Measurements from ENCODE around the gene ZFPM1.
A peak's percentile ranks its signal among the peaks of the same experiment; 100 is the strongest.

The ZFPM1 gene

GRCh38 chr16:88558457-88559442, 105.7 kb downstream of the ZFPM1 start:
- Histone ChIP-seq H3K27me3 (ENCODE audit: low read length) (no peaks in the 10 kb centered on the region), H3K9me3 (ENCODE audit: insufficient read depth, low read length) (no peaks in the 10 kb centered on the region), H3K36me3 (ENCODE audit: low read length) (no peaks in the 10 kb centered on the region), H3K4me3 (ENCODE audit: insufficient read depth, low read length, poor library complexity, severe bottlenecking) (no peak overlapping the region), H4K20me1 (ENCODE audit: low read depth, low read length) (no peaks in the 10 kb centered on the region), H3K9ac (ENCODE audit: low read length) (no peak overlapping the region), H3F3A (ENCODE audit: insufficient read depth) (no peaks in the 10 kb centered on the region), H3K79me2 (ENCODE audit: insufficient read depth, low read length) (no peaks in the 10 kb centered on the region), H3K9me2 (replicated peaks; ENCODE audit: insufficient read depth, low read length) (no peaks in the 10 kb centered on the region), H2AFZ (ENCODE audit: low read depth, low read length, severe bottlenecking) (no peak overlapping the region), H3K4me2 (ENCODE audit: low read depth, low read length, poor library complexity, severe bottlenecking) (no peak overlapping the region), H3K27ac (ENCODE audit: low read depth, low read length) (no peak overlapping the region)
- TF ChIP-seq, protein P1, sequence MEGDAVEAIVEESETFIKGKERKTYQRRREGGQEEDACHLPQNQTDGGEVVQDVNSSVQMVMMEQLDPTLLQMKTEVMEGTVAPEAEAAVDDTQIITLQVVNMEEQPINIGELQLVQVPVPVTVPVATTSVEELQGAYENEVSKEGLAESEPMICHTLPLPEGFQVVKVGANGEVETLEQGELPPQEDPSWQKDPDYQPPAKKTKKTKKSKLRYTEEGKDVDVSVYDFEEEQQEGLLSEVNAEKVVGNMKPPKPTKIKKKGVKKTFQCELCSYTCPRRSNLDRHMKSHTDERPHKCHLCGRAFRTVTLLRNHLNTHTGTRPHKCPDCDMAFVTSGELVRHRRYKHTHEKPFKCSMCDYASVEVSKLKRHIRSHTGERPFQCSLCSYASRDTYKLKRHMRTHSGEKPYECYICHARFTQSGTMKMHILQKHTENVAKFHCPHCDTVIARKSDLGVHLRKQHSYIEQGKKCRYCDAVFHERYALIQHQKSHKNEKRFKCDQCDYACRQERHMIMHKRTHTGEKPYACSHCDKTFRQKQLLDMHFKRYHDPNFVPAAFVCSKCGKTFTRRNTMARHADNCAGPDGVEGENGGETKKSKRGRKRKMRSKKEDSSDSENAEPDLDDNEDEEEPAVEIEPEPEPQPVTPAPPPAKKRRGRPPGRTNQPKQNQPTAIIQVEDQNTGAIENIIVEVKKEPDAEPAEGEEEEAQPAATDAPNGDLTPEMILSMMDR (IDR thresholded peaks at IDR 0.05; ENCODE audit: insufficient read depth, low read length, poor library complexity, severe bottlenecking): no peak
- TF ChIP-seq EZH2phosphoT487 (conservative IDR thresholded peaks at IDR 0.05; ENCODE audit: low read length): no peak

- H2AFZ ChIP-seq (ENCODE audit: low read depth, low read length, severe bottlenecking): no peak overlapping the region
- H3F3A ChIP-seq (ENCODE audit: insufficient read depth): no peaks in the 10 kb centered on the region
- TF ChIP-seq, protein P1 (IDR thresholded peaks at IDR 0.05; ENCODE audit: insufficient read depth, low read length, poor library complexity, severe bottlenecking): no peak
- no peak for TF ChIP-seq EZH2phosphoT487 (conservative IDR thresholded peaks at IDR 0.05; ENCODE audit: low read length)
- no peaks in the 10 kb centered on the region for H3K79me2 ChIP-seq (ENCODE audit: insufficient read depth, low read length)
- no peaks in the 10 kb centered on the region for H3K36me3 ChIP-seq (ENCODE audit: low read length)
- H4K20me1 ChIP-seq (ENCODE audit: low read depth, low read length): no peaks in the 10 kb centered on the region
- H3K27ac ChIP-seq (ENCODE audit: low read depth, low read length): no peak overlapping the region
- H3K9ac ChIP-seq (ENCODE audit: low read length): no peak overlapping the region
- H3K9me2 ChIP-seq (replicated peaks; ENCODE audit: insufficient read depth, low read length): no peaks in the 10 kb centered on the region
- H3K4me3 ChIP-seq (ENCODE audit: insufficient read depth, low read length, poor library complexity, severe bottlenecking): no peak overlapping the region
- H3K4me2 ChIP-seq (ENCODE audit: low read depth, low read length, poor library complexity, severe bottlenecking): no peak overlapping the region
- H3K27me3 ChIP-seq (ENCODE audit: low read length): no peaks in the 10 kb centered on the region
- no peaks in the 10 kb centered on the region for H3K9me3 ChIP-seq (ENCODE audit: insufficient read depth, low read length)
Measured at GRCh38 chr16:88560714-88561484, 107.8 kb downstream of the ZFPM1 start.

DNA sequence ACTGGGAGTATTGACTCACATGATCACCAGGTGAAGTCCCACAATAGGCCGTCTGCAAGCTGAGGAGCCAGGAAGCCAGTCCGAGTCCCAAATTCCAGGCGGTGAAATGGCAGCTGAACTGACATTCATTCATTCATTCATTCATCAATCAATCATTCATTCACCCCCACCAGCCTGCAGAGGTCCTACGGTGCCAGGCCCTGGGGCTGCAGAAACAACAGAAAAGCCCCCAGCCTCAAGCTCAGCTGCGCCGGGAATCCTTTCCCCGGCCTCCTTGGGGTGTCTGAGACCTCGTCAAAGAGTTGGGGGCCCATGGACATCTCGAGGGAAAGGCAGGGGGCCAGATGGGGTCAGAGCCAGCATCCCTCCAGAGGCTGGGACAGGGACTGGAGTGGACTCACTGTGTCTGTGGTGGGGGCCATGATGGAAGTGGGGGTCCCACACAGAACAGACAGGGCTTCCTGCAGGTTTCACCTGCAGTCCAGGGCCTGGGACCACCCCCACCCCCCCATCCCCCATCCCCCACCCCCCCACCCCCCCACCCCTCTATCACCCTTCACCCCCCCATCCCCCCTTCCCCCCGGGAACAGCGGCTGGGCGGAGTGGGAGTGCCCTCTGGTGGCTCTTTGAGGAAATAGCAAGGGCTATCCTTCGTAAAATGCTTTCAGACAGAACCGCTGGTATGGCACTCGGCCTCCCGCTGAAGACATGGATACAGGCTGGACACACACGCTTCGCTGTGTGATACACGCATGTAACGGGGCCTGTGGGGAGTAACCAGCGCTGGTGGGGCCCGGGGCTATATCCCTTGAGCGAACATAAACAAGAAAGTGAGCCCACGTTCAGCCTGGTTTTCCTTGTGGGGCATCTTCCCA, 108.6 kb downstream of the ZFPM1 start:
- Histone ChIP-seq H3K27me3 (ENCODE audit: low read length) (no peaks in the 10 kb centered on the region), H3K9me3 (ENCODE audit: insufficient read depth, low read length) (no peaks in the 10 kb centered on the region), H3K79me2 (ENCODE audit: insufficient read depth, low read length) (no peaks in the 10 kb centered on the region), H3K9ac (ENCODE audit: low read length) (no peak overlapping the region), H3K27ac (ENCODE audit: low read depth, low read length) (no peak overlapping the region), H3F3A (ENCODE audit: insufficient read depth) (no peaks in the 10 kb centered on the region), H4K20me1 (ENCODE audit: low read depth, low read length) (no peaks in the 10 kb centered on the region), H3K4me2 (ENCODE audit: low read depth, low read length, poor library complexity, severe bottlenecking) (no peak overlapping the region), H2AFZ (ENCODE audit: low read depth, low read length, severe bottlenecking) (no peak overlapping the region), H3K9me2 (replicated peaks; ENCODE audit: insufficient read depth, low read length) (no peaks in the 10 kb centered on the region), H3K4me3 (ENCODE audit: insufficient read depth, low read length, poor library complexity, severe bottlenecking) (no peak overlapping the region), H3K36me3 (ENCODE audit: low read length) (no peaks in the 10 kb centered on the region)
- TF ChIP-seq, protein P1 (IDR thresholded peaks at IDR 0.05; ENCODE audit: insufficient read depth, low read length, poor library complexity, severe bottlenecking): peak; percentile 42
- TF ChIP-seq EZH2phosphoT487 (conservative IDR thresholded peaks at IDR 0.05; ENCODE audit: low read length): no peak

Data from SU-DHL-6 (cell line).